ENCODE results near the gene HPRT1. TPM values are rescaled to one million over a fixed set of nuclear protein-coding genes. Genes with fewer than 3 reads are reported as not detected.

Gene HPRT1
- total RNA-seq, 1 donor from 2014 or later: 19.4 TPM

DNA sequence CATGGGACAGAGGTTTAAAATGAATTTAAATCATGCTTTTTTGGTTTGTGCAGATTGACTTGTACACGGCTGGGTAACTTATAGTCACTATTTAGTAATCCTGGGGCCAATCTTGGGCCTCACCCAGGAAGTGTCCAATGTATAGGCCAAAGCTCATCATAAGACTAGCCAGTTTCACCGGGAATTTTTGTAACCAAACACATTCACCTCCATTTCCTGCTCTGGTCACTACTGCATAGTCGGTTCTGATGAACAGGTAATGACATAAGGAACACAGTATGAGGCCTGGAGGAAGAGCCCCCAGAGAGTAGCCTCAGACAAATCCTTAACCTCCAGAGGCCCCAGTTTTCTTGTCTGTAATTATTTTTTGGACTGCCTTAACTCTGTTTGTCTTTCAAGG, 81.9 kb downstream of the HPRT1 start:
- intact Hi-C loops (cut with micrococcal nuclease): no loop called here
- H3K9me3 ChIP-seq (replicated peaks): no peaks in the 10 kb centered on the region
- H3K4me3 ChIP-seq: no peak overlapping the region
- H3K4me1 ChIP-seq: peaks cover 27% of the 10 kb centered on the region
- no peaks in the 10 kb centered on the region for H3K27me3 ChIP-seq (ENCODE audit: low read depth)
- no peak for DNase-seq
- TF ChIP-seq, protein P1, sequence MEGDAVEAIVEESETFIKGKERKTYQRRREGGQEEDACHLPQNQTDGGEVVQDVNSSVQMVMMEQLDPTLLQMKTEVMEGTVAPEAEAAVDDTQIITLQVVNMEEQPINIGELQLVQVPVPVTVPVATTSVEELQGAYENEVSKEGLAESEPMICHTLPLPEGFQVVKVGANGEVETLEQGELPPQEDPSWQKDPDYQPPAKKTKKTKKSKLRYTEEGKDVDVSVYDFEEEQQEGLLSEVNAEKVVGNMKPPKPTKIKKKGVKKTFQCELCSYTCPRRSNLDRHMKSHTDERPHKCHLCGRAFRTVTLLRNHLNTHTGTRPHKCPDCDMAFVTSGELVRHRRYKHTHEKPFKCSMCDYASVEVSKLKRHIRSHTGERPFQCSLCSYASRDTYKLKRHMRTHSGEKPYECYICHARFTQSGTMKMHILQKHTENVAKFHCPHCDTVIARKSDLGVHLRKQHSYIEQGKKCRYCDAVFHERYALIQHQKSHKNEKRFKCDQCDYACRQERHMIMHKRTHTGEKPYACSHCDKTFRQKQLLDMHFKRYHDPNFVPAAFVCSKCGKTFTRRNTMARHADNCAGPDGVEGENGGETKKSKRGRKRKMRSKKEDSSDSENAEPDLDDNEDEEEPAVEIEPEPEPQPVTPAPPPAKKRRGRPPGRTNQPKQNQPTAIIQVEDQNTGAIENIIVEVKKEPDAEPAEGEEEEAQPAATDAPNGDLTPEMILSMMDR (IDR thresholded peaks at IDR 0.05; ENCODE audit: borderline replicate concordance): no peak
- H3K36me3 ChIP-seq: no peaks in the 10 kb centered on the region
- H3K27ac ChIP-seq (replicated peaks): no peak overlapping the region

DNA sequence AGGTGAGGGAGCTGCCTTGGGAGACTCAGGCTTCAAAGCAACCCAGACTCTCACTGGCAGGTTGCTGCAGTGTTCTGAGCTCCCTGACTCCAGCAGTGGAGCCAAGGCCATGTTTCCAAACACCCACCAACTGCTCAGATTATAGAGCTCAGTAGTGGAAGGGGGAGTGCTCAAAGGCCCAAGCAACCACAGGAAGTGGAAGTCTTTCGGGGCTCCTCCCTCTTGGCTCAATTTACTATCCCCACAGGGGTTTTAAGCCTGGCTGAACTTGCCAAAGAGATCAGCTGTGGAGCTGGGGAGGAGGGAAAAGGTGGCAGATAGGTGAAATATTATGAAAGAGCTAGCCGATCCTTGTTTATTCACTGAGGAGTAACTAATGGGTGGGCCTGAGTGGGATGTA, 82.5 kb downstream of the HPRT1 start:
- H3K9me3 ChIP-seq (replicated peaks): no peaks in the 10 kb centered on the region
- H3K36me3 ChIP-seq: no peaks in the 10 kb centered on the region
- no peak for DNase-seq
- H3K4me3 ChIP-seq: no peak overlapping the region
- no peaks in the 10 kb centered on the region for H3K27me3 ChIP-seq (ENCODE audit: low read depth)
- intact Hi-C loops (cut with micrococcal nuclease): no loop called here
- TF ChIP-seq, protein P1 (IDR thresholded peaks at IDR 0.05; ENCODE audit: borderline replicate concordance): no peak
- peaks cover 26% of the 10 kb centered on the region for H3K4me1 ChIP-seq
- H3K27ac ChIP-seq (replicated peaks): no peak overlapping the region

- Histone ChIP-seq H3K27me3 (ENCODE audit: low read depth) (no peaks in the 10 kb centered on the region), H3K9me3 (replicated peaks) (no peaks in the 10 kb centered on the region), H3K4me3 (no peak overlapping the region), H3K36me3 (no peaks in the 10 kb centered on the region), H3K4me1 (peaks cover 27% of the 10 kb centered on the region), H3K27ac (replicated peaks) (no peak overlapping the region)
- TF ChIP-seq, protein P1 (IDR thresholded peaks at IDR 0.05; ENCODE audit: borderline replicate concordance): no peak
- intact Hi-C loops (cut with micrococcal nuclease): no loop called here
- no peak for DNase-seq
These were observed 83.3 kb downstream of the HPRT1 start for GRCh38 chrX:134543288-134543687.

GRCh38 chrX:134544135-134544512, 84.2 kb downstream of the HPRT1 start:
- DNase-seq: no peak
- Histone ChIP-seq H3K27me3 (ENCODE audit: low read depth) (no peaks in the 10 kb centered on the region), H3K9me3 (replicated peaks) (no peaks in the 10 kb centered on the region), H3K4me3 (peak overlapping the region; percentile 62), H3K4me1 (peaks cover 28% of the 10 kb centered on the region), H3K27ac (replicated peaks) (no peak overlapping the region), H3K36me3 (no peaks in the 10 kb centered on the region)
- intact Hi-C loops (cut with micrococcal nuclease): no loop called here
- TF ChIP-seq, protein P1 (IDR thresholded peaks at IDR 0.05; ENCODE audit: borderline replicate concordance): no peak

GRCh38 chrX:134544513-134545151, 84.7 kb downstream of the HPRT1 start:
- Histone ChIP-seq H3K27me3 (ENCODE audit: low read depth) (no peaks in the 10 kb centered on the region), H3K27ac (replicated peaks) (no peak overlapping the region), H3K9me3 (replicated peaks) (no peaks in the 10 kb centered on the region), H3K4me3 (peak overlapping the region; percentile 62), H3K4me1 (peaks cover 28% of the 10 kb centered on the region), H3K36me3 (no peaks in the 10 kb centered on the region)
- intact Hi-C loops (cut with micrococcal nuclease): no loop called here
- TF ChIP-seq, protein P1 (IDR thresholded peaks at IDR 0.05; ENCODE audit: borderline replicate concordance): no peak
- DNase-seq: no peak

All from left ventricle myocardium inferior (tissue), 1 donor.